ENCODE measurements around the gene FOXF1.

The FOXF1 gene

DNA sequence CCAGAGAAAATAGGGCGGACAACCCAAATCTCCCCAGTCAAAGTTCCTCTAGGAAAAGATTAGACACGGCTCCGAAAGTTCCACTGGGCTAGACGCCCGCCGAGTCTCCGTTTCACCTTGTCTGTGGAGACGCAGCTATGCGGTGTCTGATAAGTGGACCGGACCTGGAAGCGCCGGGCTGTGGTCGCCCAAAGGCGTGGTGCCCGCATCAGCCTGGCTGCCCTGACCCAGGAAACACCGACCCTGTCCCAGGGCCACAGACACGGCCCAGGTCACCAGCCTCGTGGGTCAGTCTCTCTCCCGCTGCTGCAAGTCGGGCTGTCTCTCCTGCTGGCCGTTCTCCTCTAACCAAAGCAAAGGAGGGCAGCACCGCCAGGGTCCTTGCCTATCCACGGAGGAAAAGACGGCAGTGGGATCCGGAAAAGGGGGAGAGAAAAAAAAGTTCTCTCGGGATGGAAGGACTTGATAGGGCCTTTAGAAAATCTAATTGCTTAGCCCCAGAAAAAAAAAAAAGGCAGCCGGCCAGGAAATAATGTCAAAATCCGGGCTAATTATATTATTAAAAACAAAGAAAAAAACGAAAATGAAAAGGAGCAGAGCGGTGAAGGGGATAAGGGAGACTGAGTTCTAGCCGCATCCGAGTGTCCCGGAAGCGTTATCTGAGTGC, 13.9 kb upstream of the FOXF1 start:
- no peak overlapping the region for H3K4me3 ChIP-seq (ENCODE audit: low read length)
- TF ChIP-seq, protein P1, sequence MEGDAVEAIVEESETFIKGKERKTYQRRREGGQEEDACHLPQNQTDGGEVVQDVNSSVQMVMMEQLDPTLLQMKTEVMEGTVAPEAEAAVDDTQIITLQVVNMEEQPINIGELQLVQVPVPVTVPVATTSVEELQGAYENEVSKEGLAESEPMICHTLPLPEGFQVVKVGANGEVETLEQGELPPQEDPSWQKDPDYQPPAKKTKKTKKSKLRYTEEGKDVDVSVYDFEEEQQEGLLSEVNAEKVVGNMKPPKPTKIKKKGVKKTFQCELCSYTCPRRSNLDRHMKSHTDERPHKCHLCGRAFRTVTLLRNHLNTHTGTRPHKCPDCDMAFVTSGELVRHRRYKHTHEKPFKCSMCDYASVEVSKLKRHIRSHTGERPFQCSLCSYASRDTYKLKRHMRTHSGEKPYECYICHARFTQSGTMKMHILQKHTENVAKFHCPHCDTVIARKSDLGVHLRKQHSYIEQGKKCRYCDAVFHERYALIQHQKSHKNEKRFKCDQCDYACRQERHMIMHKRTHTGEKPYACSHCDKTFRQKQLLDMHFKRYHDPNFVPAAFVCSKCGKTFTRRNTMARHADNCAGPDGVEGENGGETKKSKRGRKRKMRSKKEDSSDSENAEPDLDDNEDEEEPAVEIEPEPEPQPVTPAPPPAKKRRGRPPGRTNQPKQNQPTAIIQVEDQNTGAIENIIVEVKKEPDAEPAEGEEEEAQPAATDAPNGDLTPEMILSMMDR (IDR thresholded peaks at IDR 0.05; ENCODE audit: insufficient read depth, low read depth, low read length, missing control alignments): no peak
- DNase-seq (ENCODE audit: low read depth): no peak

DNA sequence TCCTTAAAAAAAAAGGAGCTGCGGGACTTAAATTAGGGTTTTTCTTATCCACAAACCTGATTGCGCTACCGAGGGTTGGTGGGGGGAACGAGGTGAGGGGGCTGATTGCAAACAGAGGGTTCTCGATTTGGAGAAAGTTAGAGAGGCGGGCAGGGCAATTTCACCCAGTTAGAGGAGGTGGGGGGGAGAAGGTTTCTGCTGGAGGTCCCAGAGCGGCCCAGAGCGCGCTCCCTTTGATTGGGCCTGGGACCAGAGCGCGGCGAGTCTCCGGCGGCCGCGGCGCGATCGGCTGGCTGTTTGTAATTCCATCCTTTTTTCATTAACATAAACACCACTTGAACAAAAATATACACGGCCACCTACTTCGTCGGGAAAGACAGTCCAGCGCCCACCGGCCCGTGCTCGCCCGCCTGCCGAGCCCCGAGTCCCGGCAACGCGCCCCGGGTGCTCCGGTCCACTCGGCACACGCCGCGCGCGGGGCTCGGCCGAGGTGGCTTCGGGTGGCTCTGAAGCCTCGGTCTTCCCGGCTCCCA, 13.3 kb upstream of the FOXF1 start:
- no peak overlapping the region for H3K4me3 ChIP-seq (ENCODE audit: low read length)
- TF ChIP-seq, protein P1 (IDR thresholded peaks at IDR 0.05; ENCODE audit: insufficient read depth, low read depth, low read length, missing control alignments): no peak
- DNase-seq (ENCODE audit: low read depth): no peak

GRCh38 chr16:86497551-86498021, 12.7 kb upstream of the FOXF1 start:
- H3K4me3 ChIP-seq (ENCODE audit: low read length): no peak overlapping the region
- DNase-seq (ENCODE audit: low read depth): no peak
- TF ChIP-seq, protein P1 (IDR thresholded peaks at IDR 0.05; ENCODE audit: insufficient read depth, low read depth, low read length, missing control alignments): no peak

- no peak for DNase-seq (ENCODE audit: low read depth)
These were observed 12.1 kb upstream of the FOXF1 start for GRCh38 chr16:86498155-86498670.

GRCh38 chr16:86498671-86499439, 11.5 kb upstream of the FOXF1 start:
- DNase-seq (ENCODE audit: low read depth): no peak
- H3K4me3 ChIP-seq (ENCODE audit: low read length): no peak overlapping the region
- TF ChIP-seq, protein P1 (IDR thresholded peaks at IDR 0.05; ENCODE audit: insufficient read depth, low read depth, low read length, missing control alignments): no peak

More at GRCh38 chr16:86498155-86498670, 12.1 kb upstream of the FOXF1 start:
- TF ChIP-seq, protein P1 (IDR thresholded peaks at IDR 0.05; ENCODE audit: insufficient read depth, low read depth, low read length, missing control alignments): peak; percentile 4
- no peak overlapping the region for H3K4me3 ChIP-seq (ENCODE audit: low read length)

- no peak for DNase-seq (ENCODE audit: low read depth)
- H3K4me3 ChIP-seq (ENCODE audit: low read length): no peak overlapping the region
- TF ChIP-seq, protein P1 (IDR thresholded peaks at IDR 0.05; ENCODE audit: insufficient read depth, low read depth, low read length, missing control alignments): no peak
These were observed 10.9 kb upstream of the FOXF1 start for GRCh38 chr16:86499440-86499786.
